Nucleus accumbens (tissue), 56 donors: ENCODE results near the gene SGCA.

Experiments used
- DNase-seq, 56 donors: peaks; one replicate each; lab custom pipeline; 2025; lab: John Stamatoyannopoulos, UW

The SGCA gene

DNA sequence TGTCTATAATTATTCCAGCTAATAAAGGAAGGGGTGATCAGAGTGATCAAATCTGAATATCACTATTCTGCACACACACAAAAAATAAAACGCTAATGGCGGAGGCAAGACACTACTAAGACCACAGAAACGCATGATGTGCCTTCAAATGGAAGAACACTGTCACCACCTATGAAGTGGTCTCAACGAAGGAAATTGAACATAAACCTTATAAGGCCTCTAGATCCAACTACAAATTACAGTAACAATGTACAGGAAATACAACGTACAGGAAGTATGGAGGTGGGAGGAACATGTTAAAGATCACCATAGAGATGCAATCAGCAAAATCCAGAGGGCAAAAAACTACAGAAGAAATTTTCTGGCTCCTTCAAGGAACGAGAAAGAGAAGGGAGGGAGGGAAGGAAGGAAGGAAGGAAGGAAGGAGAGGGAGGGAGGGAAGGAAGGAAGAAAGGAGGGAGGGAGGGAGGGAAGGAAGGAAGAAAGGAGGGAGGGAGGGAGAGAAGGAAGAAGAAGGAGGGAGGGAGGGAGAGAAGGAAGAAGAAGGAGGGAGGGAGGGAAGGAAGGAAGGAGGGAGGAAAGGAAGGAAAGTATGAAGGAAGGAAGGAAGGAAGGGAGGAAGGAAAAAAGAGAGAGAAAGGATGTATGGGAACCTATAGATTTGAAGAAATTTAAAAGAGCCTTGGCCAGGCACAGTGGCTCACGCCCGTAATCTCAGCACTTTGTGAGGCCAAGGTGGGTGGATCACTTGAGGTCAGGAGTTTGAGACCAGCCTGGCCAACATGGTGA lies 3.1 kb upstream of the SGCA start:
- no peak for DNase-seq

DNA sequence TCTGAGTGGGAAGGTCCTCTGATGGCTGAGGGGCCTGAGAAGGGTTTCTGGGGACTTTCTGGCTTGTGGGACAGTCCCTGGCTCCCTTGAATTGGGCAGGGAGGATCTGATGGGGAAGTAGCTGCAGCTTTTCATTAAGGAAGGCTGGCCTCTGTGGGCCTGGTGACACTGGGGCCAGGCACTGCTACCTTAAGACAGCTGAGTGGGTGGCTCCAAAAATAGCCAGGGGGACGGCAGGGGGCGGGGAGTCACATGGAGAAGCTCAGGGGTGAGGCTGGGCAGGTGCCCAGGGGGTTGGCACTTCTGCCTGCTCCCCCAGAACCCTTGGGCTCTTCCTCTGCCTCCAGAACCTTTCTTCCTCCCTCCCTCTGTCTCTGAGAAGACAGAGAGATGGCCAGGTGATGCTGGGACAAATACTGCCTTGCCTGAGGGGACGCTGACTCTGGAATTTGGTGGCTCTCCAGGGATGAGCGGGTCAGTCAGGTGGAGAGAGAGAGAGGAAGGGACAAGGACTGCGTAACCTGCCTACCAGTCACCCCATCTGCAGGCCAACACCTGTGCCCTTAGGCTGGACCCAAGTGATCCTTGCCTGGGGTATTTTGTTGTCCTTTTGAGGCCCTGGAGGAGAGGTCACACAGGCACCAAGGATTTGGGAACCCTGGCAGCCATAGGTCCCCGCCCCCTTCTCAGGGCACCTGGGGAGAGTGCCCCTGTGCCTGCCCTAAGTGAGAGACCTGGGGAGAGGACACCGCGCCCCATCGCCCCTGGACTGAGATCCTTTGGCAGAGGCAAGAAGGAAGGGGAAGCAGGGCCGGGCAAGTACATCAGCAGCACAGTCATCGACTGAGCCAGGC lies 1.7 kb upstream of the SGCA start:
- DNase-seq: no peak

DNA sequence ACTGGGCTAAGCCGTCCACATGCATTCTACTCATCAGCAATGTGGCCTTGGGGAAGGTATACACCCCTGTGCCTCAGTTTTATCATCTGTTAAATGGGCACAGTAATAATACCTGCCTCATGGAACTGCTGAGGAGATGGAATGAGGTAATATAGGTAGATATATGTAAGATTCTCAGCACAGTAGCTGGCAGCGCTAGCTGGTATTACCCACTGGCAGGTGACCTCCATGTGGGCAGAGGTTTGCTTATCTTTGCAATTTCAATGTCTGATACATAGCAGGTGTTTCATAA lies 1.2 kb upstream of the SGCA start:
- DNase-seq: no peak

DNA sequence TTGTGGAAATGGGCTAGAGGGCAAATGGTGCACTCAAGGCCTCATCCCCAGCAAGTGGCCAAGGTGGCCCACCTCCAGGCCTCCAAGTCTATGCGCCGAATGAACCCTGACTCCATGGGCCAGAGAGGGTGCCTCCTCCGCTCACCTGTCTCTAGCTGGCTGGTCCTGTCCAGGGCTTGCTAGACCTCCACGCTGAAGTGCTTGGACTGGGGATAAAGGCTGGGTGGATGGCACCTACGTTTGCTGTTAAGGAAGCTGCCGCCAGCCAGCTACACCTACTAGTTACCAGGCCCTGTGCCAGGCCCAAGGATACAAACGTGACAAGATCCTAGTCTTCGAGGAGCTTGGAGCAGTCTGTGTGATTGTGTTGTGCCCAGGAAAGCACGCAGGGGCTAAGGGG lies 739 bp upstream of the SGCA start:
- no peak for DNase-seq

DNA sequence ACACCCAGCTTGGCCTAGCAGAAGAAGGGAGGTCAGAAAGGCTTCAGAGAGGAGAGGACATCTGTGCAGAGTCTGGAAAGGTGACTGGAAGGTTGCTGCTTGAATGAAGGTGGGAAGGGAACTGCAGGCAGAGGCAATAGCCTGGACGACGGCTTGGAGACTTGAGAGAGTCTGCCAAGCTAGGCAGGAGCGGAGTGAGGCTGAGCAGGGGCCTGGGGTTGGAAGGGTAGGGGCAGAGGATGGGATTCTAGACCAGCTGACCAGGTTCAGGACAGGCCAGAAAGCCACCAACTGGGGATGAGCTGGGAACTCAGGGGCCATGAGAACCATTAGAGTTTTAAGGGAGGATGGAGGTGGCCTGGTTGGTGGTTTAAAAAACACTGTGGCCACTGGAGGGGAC lies 339 bp upstream of the SGCA start:
- DNase-seq: no peak

DNA sequence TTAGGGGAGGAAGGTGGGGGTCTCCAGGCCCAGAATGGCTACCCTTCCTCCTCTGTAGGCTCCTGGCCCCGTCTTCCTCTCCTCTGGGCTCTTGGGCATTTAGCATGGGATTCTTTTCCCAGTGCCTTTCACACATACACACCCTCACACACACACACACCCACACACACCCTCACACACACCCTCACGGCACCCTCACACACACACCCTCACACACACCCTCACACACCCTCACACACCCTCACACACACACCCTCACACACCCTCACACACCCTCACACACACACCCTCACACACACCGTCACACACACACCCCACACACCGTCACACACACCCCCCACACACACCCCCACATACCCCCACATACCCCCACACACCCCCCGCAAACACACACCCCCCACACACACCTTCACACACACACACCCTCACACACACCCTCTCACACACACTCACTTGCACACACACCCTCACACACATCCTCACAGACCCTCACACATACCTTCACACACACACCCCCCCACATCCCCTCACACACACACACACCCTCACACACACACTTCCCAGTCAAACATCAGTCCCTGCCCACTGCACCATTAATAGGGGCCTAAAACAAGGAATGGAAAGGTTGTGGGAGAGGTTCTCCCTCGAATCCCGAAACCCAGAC lies 845 bp downstream of the SGCA start:
- no peak for DNase-seq

DNA sequence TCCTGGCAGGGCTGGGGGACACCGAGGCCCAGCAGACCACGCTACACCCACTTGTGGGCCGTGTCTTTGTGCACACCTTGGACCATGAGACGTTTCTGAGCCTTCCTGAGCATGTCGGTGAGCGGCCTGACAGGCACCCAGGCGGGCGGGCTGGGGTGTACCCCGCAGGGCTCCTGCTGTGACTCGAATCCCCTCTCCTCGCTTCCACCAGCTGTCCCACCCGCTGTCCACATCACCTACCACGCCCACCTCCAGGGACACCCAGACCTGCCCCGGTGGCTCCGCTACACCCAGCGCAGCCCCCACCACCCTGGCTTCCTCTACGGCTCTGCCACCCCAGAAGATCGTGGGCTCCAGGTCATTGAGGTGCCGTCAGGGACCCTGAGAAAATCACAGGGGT lies 1.6 kb downstream of the SGCA start:
- DNase-seq: no peak

DNA sequence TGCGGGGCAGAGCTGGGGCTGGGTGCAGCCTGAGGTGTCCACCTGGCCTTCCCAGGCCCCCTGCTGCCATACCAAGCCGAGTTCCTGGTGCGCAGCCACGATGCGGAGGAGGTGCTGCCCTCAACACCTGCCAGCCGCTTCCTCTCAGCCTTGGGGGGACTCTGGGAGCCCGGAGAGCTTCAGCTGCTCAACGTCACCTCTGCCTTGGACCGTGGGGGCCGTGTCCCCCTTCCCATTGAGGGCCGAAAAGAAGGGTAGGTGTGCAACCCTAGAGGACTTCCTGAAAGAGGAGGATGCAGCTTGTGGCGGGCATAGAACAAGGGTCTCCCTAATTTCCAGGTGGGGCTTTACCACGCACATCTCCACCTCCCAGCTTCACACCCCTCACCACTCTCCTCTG lies 2.5 kb downstream of the SGCA start:
- no peak for DNase-seq

DNA sequence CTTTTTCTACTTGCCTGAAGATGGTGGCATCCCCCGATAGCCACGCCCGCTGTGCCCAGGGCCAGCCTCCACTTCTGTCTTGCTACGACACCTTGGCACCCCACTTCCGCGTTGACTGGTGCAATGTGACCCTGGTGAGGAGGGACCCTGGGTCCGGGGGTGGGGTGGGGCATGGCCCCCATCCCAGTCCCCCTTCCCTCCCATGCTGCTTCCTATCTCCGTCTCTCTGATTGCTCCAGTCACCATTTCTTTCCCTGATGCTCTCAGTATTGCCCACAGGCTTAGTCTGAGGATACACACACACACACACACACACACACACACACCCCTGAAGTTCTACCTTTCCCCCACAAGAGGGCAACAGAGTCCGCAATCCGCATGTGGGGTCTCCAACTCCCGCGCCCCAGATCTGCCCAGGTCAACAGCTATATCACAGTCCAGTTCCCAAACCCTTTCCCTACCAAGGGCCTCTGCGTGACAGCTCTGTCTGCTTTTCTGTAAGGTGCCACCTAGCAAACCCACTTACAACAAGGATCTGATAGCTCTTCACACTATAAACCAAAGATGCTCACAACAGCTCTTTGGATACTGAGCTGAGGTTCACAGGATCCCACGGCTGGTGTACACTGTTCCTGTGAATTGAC lies 3.4 kb downstream of the SGCA start:
- DNase-seq: peak in 31 of 56 donors; percentile 9 to 59 (median 26)

DNA sequence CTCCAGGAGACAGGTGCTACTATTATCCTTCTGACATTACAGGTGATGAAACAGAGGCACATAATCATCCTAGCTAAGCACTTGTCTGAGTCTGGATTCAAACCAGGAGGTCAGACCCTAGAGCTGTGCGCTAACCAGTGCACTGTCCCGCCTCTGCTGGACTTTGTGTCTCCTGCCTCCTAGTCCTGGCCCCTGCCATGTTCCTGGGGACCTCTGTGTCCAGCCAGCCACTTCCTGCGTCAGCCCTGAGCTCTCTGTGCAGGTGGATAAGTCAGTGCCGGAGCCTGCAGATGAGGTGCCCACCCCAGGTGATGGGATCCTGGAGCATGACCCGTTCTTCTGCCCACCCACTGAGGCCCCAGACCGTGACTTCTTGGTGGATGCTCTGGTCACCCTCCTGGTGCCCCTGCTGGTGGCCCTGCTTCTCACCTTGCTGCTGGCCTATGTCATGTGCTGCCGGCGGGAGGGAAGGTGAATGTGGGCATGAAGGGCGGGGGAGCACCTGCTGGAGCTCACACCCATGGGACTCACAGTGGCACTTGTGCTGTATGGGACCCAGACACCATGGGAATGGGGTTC lies 4.2 kb downstream of the SGCA start:
- no peak for DNase-seq

DNA sequence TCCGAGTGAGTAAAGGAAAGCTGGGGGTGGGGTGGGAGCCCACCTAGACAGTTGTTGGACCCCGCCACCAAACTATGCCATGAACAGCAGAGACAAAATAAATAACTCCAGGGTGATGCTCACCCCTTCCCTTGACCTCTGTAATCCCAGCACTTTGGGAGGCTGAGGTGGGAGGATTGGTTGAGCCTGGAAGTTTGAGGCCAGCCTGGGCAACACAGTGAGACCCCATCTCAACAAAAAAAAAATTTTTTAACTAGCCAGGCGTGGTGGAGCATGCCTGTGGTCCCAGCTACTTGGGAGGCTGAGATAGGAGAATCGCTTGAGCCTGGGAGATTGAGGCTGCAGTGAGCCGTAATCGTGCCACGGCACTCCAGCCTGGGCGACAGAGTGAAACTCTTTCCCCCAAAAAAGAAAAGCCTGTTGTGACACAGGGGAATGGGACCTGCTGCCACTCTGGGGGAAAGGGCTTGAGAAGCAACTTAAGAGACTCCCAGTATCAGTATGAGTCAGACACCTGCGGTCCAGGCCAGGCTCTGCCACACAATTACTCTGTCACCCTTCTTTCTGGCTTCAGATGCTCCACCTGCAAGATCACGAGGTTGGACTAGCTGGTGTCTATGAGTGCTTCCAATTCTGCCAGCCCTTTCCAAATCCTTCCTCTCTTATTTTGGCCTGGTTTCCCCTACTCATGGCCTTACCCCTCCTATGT lies 5.0 kb downstream of the SGCA start:
- DNase-seq: no peak

DNA sequence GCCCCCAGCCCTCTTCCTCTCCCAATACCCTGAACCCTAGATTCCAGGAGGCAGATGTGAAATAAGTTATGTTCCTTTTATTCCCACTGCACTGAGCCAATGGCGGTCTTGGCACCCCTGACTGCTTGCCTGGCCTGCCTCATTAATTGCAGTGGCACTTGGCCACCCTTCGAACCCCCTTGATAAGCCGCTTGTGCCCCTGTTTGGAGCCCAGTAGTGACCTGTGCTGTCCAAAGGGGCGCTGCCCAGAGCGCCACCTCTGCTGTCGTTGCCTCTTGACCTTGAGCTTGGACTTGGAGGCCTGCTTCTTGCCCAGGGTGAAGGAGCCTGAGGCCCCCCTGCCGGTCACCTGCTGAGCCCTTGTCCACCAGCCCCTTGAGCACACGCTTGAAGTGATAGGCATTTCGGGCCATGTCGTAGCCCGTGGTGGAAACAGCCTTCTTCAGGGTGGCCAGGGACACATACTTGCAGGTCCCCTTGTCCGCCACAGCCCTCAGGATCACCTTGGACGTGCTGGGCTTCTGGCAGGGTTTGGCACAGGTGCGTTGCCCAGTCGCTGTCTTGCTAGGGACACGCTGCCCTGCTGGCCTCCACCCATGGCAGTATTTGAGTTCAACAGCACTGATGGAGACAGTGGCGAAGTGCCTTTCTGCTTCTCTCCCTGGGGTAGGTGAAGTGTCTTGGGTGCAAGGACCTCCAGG lies 5.7 kb downstream of the SGCA start:
- no peak for DNase-seq

DNA sequence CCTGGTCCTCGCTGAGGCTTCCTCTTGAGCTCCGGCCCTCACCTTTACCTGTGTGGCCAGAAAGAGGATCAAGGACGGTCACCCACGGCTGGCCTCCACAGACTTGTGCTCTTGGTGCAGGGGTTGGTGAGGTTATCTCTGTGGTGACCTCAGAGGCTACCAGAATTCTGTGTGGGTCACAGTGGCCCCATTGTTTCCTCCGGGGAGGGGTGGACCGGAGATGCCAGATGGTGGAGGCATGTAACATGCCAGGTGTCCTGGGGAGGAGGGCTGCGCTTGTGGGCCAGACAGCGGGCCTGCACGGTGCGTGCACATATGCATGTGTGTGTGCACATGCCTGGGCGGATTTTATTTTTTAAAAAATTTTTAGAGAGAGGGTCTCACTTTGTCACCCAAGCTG lies 6.3 kb downstream of the SGCA start:
- DNase-seq: no peak

DNA sequence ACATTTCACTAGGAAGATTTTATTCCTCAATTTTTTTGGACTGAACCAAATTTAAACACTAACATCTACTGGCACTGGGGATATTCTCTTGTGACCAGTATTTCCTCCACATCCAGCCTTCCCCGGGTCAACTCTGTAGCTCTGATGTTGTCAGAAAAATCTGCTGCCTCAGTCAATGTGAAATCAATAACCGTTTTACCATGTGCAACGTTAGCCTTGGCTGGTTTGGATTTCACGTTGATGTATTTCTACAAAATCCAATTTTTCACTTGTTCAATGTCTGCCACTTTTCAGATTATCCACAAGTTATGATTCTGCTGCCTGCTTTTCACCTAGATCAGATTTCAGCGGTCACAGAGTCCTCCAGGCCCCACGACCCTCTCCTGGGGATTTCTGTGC lies 7.1 kb downstream of the SGCA start:
- no peak for DNase-seq

DNA sequence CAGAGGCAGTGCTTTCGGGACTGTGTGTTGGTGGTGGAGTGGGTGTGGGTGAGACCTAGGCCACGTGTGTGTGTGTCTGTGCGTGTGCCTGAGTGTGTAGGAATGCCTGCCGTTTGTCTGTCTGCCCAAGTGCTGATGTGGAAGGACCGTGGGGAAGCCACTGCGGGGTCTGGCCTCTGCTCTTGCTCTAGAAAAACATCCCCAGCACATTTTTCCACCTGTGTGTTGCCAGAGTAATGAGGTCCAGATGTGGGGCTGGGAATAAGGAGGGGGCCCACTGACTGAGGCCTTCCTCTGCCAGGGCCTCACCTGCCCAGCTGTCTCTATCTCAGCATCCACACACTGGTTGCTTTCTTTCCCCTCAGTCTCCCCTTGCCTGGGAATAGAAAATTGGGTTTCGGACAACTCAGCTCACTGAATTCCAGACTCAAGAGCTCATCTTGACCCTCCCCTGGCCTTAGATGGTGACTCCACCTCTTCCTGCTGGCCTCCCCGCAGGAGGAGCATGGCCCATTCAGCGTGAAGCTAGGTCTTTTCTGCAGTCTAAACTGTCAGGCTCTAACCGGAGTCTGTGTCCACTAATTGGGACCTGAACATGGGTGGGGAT lies 7.6 kb downstream of the SGCA start:
- DNase-seq: no peak

DNA sequence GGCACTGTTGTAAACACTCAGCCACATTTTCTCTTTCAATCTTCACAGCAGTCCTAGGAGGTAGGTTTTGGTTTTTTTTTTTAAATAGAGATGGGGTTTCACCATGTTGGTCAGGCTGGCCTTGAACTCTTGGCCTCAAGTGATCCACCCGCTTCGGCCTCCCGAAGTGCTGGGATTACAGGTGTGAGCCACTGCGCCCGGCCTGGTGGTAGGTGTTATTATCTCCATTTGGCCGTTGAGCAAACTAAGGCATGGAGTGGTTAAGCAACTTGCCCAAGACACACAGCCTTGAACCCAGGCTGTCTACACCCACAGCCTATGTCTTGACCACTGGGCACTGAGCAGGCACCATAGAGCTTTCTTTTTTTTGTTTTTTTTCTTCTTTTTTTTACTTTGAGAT lies 8.6 kb downstream of the SGCA start:
- DNase-seq: no peak

DNA sequence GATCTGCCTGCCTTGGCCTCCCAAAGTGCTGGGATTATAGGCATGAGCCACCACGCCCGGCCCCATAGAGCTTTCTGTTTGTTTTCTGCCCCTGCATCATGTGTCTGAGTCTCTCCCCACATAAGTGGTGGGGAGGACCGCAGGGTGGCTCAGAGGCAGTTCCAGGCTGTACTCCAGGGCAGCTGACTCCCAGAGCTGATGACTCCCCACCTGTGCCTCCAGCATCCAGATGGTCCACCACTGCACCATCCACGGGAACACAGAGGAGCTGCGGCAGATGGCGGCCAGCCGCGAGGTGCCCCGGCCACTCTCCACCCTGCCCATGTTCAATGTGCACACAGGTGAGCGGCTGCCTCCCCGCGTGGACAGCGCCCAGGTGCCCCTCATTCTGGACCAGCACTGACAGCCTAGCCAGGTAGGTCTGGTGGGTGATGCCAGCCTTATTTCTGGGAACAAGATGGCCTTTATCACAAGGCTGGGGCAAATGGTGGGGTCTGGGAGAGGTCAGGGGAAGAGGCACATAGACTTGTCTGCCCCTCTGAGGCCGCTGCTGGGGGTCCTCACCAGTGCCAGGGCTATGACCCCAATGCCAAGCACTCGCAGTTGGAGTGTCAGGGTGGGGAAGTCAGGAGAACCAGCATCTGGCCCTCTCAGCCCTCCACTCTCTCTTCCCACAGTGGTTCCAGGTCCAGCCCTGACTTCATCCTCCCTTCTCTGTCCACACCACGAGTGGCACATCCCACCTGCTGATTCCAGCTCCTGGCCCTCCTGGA lies 9.4 kb downstream of the SGCA start:
- no peak for DNase-seq
